Brain microvascular endothelial cell (primary cell): ENCODE results near the gene IL22.
A peak's percentile ranks its signal among the peaks of the same experiment; 100 is the strongest.

Source experiments
- DNase-seq: peaks from one replicate; pipeline ENCODE4 v3.0.0-alpha.2; 2020
- H3K27ac ChIP-seq: fragments of 250-450 bp; sonication (Bioruptor Pico); 2 replicates; pipeline ENCODE4 v1.5.1; 2020; ENCODE audit warnings: mild to moderate bottlenecking, moderate library complexity
- H3K27me3 ChIP-seq: fragments of 250-450 bp; sonication (Bioruptor Pico); replicated peaks from 2 replicates; pipeline ENCODE4 v1.5.1; 2020; ENCODE audit warnings: mild to moderate bottlenecking
- H3K36me3 ChIP-seq: fragments of 250-450 bp; sonication (Bioruptor Pico); replicated peaks from 2 replicates; pipeline ENCODE4 v1.5.1; 2020; ENCODE audit warnings: mild to moderate bottlenecking
- H3K4me3 ChIP-seq: 2 replicates; pipeline ENCODE4 v1.5.1; 2011; ENCODE audit warnings: low read depth, mild to moderate bottlenecking, control low read depth, low read length, moderate library complexity
- in situ Hi-C: cut with HindIII; loops from 2 replicates; pipeline ENCODE4 v1.10.0; 2017; ENCODE audit warnings: low sequenced_read_pairs, low pct_ligation_motif_present
- TF ChIP-seq, protein P1 (sequence below): IDR thresholded peaks from 2 replicates; pipeline ENCODE4 v1.5.1; 2011; ENCODE audit warnings: low read depth, mild to moderate bottlenecking, moderate library complexity, low read length, control low read depth, inconsistent platforms; ENCODE audit errors: missing control alignments

IL22 gene

DNA sequence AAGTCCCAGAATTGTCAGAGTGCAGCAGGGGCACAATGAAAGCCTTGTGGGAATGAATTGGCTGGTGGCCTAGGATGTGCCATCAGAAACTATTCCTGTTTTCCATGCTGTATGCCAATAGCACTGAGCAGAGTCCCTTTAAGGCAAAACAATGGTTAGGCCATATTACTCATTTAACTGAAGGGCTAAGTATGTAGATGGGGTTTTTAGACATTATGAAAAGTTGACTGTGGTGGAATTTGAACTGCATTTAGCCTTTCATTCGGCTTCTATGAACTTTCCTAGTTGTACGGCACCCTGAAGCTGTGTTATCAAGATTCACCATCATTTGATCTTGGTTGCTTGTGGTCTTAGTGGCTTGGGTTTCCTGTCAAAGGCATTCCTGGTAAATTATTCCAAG is 52.5 kb downstream of the IL22 start:
- TF ChIP-seq, protein P1, sequence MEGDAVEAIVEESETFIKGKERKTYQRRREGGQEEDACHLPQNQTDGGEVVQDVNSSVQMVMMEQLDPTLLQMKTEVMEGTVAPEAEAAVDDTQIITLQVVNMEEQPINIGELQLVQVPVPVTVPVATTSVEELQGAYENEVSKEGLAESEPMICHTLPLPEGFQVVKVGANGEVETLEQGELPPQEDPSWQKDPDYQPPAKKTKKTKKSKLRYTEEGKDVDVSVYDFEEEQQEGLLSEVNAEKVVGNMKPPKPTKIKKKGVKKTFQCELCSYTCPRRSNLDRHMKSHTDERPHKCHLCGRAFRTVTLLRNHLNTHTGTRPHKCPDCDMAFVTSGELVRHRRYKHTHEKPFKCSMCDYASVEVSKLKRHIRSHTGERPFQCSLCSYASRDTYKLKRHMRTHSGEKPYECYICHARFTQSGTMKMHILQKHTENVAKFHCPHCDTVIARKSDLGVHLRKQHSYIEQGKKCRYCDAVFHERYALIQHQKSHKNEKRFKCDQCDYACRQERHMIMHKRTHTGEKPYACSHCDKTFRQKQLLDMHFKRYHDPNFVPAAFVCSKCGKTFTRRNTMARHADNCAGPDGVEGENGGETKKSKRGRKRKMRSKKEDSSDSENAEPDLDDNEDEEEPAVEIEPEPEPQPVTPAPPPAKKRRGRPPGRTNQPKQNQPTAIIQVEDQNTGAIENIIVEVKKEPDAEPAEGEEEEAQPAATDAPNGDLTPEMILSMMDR = no peak
- DNase-seq = peak; percentile 88
- Histone ChIP-seq H3K27me3 (no peaks in the 10 kb centered on the region), H3K27ac (no peak overlapping the region), H3K4me3 (no peak overlapping the region), H3K36me3 (no peaks in the 10 kb centered on the region)
- in situ Hi-C loops = no loop called here

DNA sequence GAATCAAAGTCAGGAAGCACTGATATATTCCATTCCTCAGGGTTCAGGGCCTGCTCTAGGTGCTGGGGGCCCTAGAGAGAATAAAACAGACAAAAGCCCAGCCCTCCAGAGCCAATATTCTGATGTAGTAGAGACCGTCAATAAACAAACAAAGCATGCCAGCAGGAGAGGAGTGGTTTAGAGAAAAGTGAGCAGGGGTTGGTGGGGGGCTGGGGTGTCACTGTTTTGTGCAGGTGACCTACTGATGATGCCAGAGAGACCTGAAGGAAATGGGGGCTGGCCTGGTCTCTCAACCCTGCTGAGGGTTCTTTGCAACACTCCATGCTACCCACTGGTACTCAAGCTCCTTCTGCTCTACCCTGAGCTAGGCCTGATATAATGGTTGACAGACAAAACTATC is 54.3 kb downstream of the IL22 start:
- DNase-seq = no peak
- Histone ChIP-seq H3K27me3 (no peaks in the 10 kb centered on the region), H3K4me3 (no peak overlapping the region), H3K36me3 (no peaks in the 10 kb centered on the region), H3K27ac (no peak overlapping the region)
- TF ChIP-seq, protein P1 = no peak
- in situ Hi-C loops = no loop called here

DNA sequence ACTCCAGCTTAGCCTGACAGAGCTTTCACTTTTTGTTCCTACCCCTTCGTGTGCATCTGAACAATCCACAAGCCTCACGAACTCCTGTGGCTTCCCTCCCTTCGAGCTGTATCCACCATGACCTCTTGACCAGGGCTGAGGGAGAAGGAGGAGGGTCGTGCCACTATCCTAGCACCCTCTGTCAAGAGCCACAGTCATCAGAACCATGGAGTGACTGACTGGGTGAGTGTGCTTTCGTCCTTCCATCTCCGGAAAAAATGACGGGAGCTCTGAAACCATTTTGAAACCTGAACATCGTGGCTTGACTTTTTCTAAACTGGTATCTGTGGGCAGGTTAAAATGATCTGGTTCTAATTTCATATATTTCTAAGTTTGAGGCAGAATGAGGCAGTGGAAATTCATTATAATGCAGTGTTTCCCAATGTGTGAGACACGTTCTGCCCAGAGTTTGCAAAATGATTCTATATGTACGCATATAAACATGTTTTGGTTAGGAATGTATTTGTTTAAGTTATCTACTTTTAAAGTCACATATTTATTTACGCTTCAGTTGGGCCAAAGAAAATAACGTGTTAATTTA is 54.8 kb downstream of the IL22 start:
- no peaks in the 10 kb centered on the region for H3K36me3 ChIP-seq
- in situ Hi-C loops = no loop called here
- TF ChIP-seq, protein P1 = no peak
- DNase-seq = no peak
- H3K4me3 ChIP-seq = no peak overlapping the region
- no peak overlapping the region for H3K27ac ChIP-seq
- no peaks in the 10 kb centered on the region for H3K27me3 ChIP-seq
